Sigmoid colon (tissue), 4 donors: ENCODE data around the gene DNAJA3.

Experiments used
- EP300 ChIP-seq, 4 donors: sonication (generic); formaldehyde crosslinking; IDR thresholded peaks; one replicate each; pipeline ENCODE4 v1.6.1; 2017; ENCODE audit warnings: antibody characterized with exemption in 4 of 4
- POLR2A ChIP-seq, 2 donors: fragments of 450-650 bp; IDR thresholded peaks; one replicate each; pipeline ENCODE4 v1.6.1; 2016; ENCODE audit warnings: antibody characterized with exemption in 2 of 2, mild to moderate bottlenecking in 2 of 2, moderate library complexity in 2 of 2
- POLR2AphosphoS5 ChIP-seq, 4 donors: sonication (generic); formaldehyde crosslinking; IDR thresholded peaks; one replicate each; pipeline ENCODE4 v1.6.1; 2017; ENCODE audit warnings: antibody characterized with exemption in 4 of 4
- TF ChIP-seq, protein P1 (sequence below), 4 experiments: fragments of 450-650 bp in 3 of 4; fragments of 200-600 bp in 1 of 4; IDR thresholded peaks; one replicate each; pipeline ENCODE4 v1.5.1; 2016 to 2019; ENCODE audit warnings: antibody characterized with exemption in 4 of 4, mild to moderate bottlenecking in 3 of 4, moderate library complexity in 2 of 4

DNA sequence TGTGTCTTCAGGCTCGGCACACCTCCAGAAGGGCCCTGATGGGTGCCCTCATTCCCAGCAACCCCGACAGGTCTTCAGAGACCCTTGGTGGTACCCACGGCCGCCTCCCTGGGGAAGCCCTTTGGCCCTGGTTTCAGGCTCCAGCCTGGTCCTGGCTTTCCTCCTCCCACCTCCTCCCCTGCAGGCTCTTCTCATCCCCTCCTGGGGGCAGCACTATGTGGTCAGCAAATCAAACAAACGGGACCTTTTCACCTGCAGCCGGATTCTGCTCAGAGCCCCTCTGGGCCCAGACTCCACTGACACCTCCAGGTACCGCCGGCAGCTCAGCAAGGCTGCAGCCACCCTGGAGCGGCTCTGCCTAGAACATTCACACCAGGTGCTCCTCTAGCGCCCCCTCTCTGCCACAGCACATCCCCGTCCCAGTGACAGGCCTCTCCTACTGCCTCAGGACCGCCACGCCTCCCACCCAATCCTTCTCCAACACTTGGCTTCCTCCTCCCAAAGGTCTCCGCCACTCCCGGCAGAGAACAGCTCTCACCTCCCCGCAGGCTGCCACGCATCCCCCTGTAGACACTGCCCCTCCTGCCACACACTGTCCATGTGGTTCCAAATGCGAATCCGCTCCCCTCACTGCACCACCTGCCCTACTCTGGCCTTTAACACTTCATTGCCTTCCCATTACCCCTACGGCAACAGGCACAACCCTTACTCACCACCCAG is 21.3 kb upstream of the DNAJA3 start:
- TF ChIP-seq, protein P1, sequence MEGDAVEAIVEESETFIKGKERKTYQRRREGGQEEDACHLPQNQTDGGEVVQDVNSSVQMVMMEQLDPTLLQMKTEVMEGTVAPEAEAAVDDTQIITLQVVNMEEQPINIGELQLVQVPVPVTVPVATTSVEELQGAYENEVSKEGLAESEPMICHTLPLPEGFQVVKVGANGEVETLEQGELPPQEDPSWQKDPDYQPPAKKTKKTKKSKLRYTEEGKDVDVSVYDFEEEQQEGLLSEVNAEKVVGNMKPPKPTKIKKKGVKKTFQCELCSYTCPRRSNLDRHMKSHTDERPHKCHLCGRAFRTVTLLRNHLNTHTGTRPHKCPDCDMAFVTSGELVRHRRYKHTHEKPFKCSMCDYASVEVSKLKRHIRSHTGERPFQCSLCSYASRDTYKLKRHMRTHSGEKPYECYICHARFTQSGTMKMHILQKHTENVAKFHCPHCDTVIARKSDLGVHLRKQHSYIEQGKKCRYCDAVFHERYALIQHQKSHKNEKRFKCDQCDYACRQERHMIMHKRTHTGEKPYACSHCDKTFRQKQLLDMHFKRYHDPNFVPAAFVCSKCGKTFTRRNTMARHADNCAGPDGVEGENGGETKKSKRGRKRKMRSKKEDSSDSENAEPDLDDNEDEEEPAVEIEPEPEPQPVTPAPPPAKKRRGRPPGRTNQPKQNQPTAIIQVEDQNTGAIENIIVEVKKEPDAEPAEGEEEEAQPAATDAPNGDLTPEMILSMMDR (IDR thresholded peaks at IDR 0.05): peak in 3 of 4 experiments; percentile 35 to 37 (median 37)
- TF ChIP-seq EP300 (IDR thresholded peaks at IDR 0.05): no peak
- no peak for TF ChIP-seq POLR2A (IDR thresholded peaks at IDR 0.05)
- TF ChIP-seq POLR2AphosphoS5 (IDR thresholded peaks at IDR 0.05): no peak
